ENCODE results near the gene CAPNS1. TPM values are rescaled to one million over a fixed set of nuclear protein-coding genes. Genes with fewer than 3 reads are reported as not detected.

CAPNS1 gene
- total RNA-seq, 2 donors from 2014 or later, result 259 to 374 TPM

DNA sequence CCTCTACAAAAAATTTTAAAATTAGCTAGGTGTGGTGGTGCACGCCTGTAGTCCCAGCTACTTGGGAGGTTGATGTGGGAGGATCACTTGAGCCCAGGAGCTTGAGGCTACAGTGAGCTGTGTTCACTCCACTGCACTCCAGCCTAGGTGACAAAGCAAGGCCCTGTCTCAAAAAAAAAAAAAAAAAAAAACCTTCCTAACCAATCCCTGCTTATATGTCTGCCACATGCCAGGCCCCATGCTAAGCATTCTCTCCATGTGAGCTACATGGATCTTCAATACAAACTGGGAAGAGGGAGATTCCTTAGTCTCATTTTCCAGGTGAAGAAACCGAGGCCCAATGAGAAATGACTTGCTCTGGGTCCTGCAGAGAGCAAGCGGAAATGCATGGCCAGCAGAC lies 31.2 kb upstream of the CAPNS1 start:
- Mint-ChIP-seq H3K36me3 (ENCODE audit: low read depth) (peaks cover 25% of the 10 kb centered on the region), H3K4me1 (peaks cover 4% of the 10 kb centered on the region), H3K27ac (no peak overlapping the region), H3K9me3 (no peaks in the 10 kb centered on the region), H3K27me3 (no peaks in the 10 kb centered on the region), H3K4me3 (no peak overlapping the region)
- no peak for ATAC-seq (replicated peaks)

DNA sequence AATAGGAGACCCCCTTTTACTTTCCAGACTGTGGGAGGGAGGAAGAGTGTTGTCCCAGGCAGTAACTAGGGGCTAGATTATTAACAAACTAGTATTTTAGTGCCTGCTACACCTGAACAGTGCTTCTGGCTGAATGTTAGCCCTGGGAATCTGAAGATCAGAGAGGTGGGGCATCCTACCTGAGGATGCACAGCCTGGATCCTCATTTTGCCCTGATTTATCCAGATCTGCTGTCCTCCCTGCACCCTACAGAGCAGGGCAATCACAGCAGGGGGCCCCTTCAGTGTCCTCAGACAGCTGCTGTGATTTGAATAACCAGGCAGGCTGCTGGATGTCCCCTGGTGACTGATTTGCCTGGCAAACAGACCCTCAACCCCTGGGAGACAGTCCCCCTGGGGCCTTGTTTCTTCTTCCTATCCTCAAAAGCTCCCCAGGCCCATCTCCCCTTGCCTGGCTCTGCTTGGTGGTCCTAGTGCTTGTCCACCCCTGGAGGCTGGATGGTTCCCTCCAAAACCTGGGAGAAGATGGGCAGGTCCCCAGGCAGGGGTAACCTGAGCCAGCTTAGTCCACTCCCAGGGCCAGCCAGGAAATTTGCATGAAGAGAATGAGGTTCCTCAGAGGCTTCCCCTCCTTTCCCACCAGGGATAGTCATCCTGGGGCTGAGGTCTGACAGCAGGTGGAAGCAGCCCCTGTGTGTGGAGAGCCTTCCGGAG lies 29.2 kb upstream of the CAPNS1 start, which contains the start of gene OVOL3:
Gene OVOL3 (plus strand): TSS at position 657 of the 713 bp plus-strand sequence. CDS start 60 bp downstream, outside the sequence.
- ATAC-seq (replicated peaks), result no peak
- Mint-ChIP-seq H3K9me3 (no peaks in the 10 kb centered on the region), H3K27ac (no peak within 1 kb of the TSS), H3K36me3 (ENCODE audit: low read depth) (peaks cover 43% of the 10 kb centered on the region), H3K4me1 (peaks cover 8% of the 10 kb centered on the region), H3K4me3 (no peak within 1 kb of the TSS), H3K27me3 (no peaks in the 10 kb centered on the region)

DNA sequence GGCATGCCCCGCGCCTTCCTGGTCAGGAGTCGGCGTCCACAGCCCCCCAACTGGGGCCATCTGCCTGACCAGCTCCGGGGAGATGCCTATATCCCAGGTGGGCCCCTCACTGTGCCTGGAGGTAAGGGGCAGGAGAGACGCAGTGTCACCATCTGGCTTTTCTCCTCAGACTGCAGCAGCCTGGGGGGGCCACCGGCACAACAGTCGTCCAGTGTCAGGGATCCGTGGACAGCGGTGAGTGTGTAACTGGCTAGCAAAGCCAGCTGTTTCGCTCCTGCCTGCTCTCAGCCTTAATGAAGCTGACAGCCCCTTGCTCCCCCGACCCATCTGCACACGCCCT lies 28.7 kb upstream of the CAPNS1 start:
- Mint-ChIP-seq H3K9me3 (no peaks in the 10 kb centered on the region), H3K36me3 (ENCODE audit: low read depth) (peaks cover 47% of the 10 kb centered on the region), H3K27me3 (no peaks in the 10 kb centered on the region), H3K4me1 (peaks cover 8% of the 10 kb centered on the region), H3K27ac (no peak overlapping the region), H3K4me3 (no peak overlapping the region)
- no peak for ATAC-seq (replicated peaks)

DNA sequence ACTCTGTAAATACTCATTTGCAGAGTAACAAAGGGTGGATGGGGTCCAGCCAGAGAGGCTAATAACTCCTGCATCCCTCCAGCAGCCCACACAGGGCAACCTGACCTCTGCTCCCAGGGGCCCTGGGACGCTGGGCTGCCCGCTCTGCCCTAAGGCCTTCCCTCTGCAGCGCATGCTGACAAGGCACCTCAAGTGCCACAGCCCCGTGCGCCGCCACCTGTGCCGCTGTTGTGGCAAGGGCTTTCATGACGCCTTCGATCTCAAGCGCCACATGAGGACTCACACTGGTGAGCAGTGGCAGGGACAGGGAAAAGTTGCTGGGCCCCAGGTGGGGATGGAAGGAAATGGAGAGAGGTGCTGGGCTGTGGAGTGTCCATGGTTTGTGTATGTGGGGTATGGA lies 27.2 kb upstream of the CAPNS1 start:
- H3K4me3 Mint-ChIP-seq, result peak overlapping the region; percentile 97
- H3K27ac Mint-ChIP-seq, result peak overlapping the region; percentile 99
- H3K9me3 Mint-ChIP-seq, result no peaks in the 10 kb centered on the region
- peaks cover 13% of the 10 kb centered on the region for H3K4me1 Mint-ChIP-seq
- H3K27me3 Mint-ChIP-seq, result no peaks in the 10 kb centered on the region
- peaks cover 62% of the 10 kb centered on the region for H3K36me3 Mint-ChIP-seq (ENCODE audit: low read depth)
- no peak for ATAC-seq (replicated peaks)

DNA sequence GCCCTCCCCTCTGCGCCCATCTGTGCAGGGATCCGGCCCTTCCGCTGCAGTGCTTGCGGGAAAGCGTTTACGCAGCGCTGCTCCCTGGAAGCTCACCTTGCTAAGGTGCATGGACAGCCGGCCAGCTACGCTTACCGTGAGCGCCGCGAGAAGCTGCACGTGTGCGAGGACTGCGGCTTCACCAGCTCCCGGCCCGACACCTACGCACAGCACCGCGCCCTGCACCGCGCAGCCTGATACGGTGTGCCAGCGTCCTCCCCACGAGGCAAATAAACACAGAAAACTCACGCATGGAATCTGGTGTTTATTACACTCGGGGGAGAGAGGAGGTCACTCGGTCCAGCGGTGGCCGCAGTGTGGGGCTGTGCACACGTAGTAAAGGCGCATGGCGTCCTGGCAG lies 26.4 kb upstream of the CAPNS1 start:
- ATAC-seq (replicated peaks), result no peak

DNA sequence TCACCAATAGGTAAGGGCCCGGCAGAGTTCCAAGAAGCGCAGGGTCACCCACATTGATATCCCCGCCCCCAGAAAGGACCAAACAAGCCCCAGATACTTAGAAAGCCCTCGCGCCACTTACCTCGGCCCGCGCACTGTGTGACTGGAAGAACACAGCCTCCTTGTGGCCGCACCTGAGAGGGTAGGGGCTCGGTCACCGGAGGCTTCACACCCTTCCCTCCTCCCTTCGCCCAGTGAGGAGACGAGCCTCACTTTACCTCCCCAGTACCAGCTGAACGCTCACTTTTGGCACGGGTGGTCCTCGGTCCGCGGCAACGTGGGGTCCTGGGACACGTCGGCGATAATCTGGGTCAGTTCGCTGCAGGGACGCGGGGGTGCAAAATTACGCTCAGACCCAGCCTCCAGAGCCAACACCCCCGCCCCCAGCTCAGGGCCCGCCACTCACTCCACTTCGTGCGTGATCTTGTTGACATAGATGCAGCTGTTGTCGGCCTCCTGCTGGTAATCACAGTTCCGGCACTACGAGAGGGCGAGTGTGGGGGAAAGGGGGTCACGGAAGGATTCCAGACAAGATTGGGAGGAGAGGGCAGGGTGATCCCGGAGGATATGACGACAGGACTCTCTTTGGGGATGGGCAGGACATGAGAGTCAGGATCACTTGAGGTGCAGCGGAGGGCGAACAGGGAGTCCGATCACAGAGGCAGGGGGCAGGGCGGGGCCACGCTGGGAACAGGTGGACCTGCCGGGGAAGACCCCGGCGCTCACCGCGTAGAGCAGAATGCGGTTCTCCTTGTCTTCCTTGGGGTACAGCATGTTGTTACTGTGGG lies 25.8 kb upstream of the CAPNS1 start:
- Mint-ChIP-seq H3K9me3 (no peaks in the 10 kb centered on the region), H3K4me1 (peaks cover 19% of the 10 kb centered on the region), H3K27ac (peak overlapping the region; percentile 99), H3K27me3 (no peaks in the 10 kb centered on the region), H3K4me3 (peak overlapping the region; percentile 97), H3K36me3 (ENCODE audit: low read depth) (peaks cover 76% of the 10 kb centered on the region)
- no peak for ATAC-seq (replicated peaks)

More for the DNA sequence above, 26.4 kb upstream of the CAPNS1 start:
- Mint-ChIP-seq H3K36me3 (ENCODE audit: low read depth) (peaks cover 69% of the 10 kb centered on the region), H3K27me3 (no peaks in the 10 kb centered on the region), H3K4me1 (peaks cover 19% of the 10 kb centered on the region), H3K4me3 (peak overlapping the region; percentile 97), H3K9me3 (no peaks in the 10 kb centered on the region), H3K27ac (peak overlapping the region; percentile 99)

DNA sequence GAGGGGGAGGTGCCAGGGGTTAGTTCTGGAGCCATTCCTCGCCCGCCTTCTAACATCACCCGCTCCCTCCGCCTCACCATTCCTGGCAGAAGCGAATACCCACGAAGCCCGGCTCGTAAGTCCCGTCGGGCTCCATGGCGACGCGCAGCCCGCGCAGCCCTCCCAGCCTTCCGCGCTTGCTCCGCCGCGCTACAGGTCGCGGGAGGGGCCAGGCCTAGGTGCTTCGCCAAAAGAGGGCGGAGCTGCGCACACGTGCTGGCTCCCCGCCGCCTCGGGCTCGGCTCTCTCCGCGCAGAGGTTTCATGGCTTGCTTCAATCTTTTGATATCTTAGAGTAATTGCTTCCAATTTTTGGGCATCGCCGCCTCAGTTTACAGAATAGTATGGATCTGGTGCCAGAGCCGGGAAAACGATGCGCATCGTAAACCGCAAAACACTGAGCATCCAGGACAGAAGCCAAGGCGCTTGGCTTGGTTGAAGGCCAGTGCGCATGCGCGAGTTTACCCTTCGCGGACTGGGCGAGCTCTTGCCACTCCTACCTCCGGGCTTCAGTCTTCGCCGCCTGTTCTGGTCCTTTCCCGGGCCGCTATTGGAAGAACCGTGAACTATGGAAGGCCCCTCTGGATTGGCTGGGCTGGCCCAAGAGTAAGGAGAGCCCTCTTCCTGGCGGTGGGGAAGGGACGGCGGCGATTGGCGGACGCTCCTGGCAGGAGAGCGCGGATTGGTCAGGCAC lies 25.0 kb upstream of the CAPNS1 start, which contains the start of gene POLR2I:
Gene POLR2I (minus strand): TSS at position 155 of the 732 bp plus-strand sequence. CDS start 19 bp downstream, at position 136.
- no peaks in the 10 kb centered on the region for H3K27me3 Mint-ChIP-seq
- H3K9me3 Mint-ChIP-seq, result no peaks in the 10 kb centered on the region
- peak within 1 kb of the TSS; percentile 99 for H3K27ac Mint-ChIP-seq
- peak; percentile 91 for ATAC-seq (replicated peaks)
- H3K36me3 Mint-ChIP-seq (ENCODE audit: low read depth), result peaks cover 84% of the 10 kb centered on the region
- peak within 1 kb of the TSS; percentile 97 for H3K4me3 Mint-ChIP-seq
- H3K4me1 Mint-ChIP-seq, result peaks cover 21% of the 10 kb centered on the region

DNA sequence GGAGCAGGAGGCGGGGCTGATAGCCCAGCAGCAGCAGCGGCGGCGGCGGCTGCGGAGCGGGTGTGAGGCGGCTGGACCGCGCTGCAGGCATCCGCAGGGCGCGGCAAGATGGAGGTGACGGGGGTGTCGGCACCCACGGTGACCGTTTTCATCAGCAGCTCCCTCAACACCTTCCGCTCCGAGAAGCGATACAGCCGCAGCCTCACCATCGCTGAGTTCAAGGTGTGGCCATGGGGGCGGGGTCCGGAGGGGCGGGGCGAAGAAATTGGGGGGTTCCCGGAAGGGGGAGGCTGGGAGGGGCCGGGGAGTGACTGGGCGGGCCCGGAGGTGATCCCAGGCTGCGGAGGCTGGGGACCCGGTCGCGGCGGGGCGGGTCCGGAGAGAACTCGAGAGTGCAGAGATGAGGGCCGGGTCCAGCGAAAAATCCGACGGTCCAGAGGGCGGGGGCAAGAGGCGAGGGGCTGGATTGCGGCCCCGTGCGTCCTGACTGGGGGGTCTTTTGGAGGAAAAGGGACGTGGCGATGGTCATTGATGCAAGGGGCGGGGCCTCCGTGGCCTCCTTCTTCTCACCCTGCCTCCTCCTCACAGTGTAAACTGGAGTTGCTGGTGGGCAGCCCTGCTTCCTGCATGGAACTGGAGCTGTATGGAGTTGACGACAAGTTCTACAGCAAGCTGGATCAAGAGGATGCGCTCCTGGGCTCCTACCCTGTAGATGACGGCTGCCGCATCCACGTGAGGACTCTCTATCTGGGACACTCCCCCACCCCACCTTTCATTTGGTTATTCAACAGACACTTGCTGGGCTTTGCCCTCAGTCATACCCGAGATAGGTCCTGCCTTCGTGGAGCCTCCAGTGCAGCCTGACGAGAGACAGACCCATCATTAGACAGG lies 24.2 kb upstream of the CAPNS1 start, which contains the start of gene TBCB:
Gene TBCB (plus strand): TSS at position 16 of the 891 bp plus-strand sequence. CDS start 93 bp downstream, at position 109.
- Mint-ChIP-seq H3K4me1 (peaks cover 24% of the 10 kb centered on the region), H3K4me3 (peak within 1 kb of the TSS; percentile 97), H3K9me3 (no peaks in the 10 kb centered on the region), H3K36me3 (ENCODE audit: low read depth) (peaks cover 92% of the 10 kb centered on the region), H3K27me3 (no peaks in the 10 kb centered on the region), H3K27ac (peak within 1 kb of the TSS; percentile 99)
- peak; percentile 68 for ATAC-seq (replicated peaks)

DNA sequence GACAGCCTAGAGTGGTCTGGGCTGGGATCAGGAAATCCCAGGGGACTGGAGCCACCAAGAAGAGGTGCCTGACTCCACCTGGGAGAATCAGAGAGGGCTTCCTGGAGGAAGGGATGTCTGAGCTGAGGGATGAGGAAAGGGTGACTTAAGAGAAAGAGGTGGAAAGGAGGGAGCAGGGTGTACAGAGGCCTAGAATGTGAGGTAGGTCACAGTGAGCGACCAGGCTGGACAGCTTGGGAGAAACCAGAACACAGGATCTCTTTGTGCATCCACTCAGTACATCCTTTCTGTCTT lies 23.6 kb upstream of the CAPNS1 start:
- ATAC-seq (replicated peaks), result no peak
- Mint-ChIP-seq H3K36me3 (ENCODE audit: low read depth) (peaks cover 97% of the 10 kb centered on the region), H3K27me3 (no peaks in the 10 kb centered on the region), H3K27ac (peak overlapping the region; percentile 99), H3K4me1 (peaks cover 24% of the 10 kb centered on the region), H3K4me3 (peak overlapping the region; percentile 97), H3K9me3 (no peaks in the 10 kb centered on the region)

DNA sequence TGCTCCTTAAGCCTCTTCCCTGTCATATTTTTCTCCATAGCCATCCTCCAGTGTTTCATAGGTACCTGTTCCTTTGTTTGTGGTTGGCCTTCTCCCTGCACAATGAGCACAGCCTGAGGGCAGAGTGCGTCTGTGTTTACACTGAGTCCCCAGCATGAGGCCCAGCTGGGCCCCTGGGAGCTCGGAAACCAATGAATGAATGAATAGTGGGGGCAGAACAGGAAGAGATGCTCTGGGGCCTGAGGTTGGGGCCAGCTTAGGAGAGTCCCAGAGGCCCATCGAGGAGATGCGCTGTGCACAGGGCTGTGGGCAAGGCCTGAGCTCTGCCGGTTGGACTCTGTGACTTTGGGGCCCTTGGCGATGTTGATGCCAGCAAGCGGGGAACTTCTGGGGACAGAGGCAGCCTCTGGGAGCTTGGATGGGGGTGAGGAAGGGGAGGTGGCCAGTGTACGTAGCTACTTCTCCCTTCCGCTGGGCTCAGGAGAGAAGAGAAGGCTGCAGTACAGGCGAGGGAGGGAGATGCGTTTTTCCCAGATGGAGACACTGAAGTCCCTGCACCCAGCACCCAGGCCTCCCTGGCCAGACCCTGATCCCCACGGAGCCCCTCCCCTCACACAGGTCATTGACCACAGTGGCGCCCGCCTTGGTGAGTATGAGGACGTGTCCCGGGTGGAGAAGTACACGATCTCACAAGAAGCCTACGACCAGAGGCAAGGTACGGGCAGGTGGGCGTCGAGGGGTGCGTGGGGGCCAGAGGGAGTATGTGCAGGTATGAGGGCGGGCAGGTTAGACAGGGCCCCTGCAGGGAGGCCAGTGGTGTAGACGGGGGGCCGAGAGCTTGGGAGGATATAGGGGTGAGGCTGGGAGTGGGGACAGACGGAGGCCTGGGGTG lies 19.5 kb upstream of the CAPNS1 start:
- no peaks in the 10 kb centered on the region for H3K9me3 Mint-ChIP-seq
- H3K36me3 Mint-ChIP-seq (ENCODE audit: low read depth), result peaks cover 93% of the 10 kb centered on the region
- no peak overlapping the region for H3K4me3 Mint-ChIP-seq
- H3K4me1 Mint-ChIP-seq, result peaks cover 16% of the 10 kb centered on the region
- no peak for ATAC-seq (replicated peaks)
- H3K27ac Mint-ChIP-seq, result peak overlapping the region; percentile 4
- H3K27me3 Mint-ChIP-seq, result no peaks in the 10 kb centered on the region

DNA sequence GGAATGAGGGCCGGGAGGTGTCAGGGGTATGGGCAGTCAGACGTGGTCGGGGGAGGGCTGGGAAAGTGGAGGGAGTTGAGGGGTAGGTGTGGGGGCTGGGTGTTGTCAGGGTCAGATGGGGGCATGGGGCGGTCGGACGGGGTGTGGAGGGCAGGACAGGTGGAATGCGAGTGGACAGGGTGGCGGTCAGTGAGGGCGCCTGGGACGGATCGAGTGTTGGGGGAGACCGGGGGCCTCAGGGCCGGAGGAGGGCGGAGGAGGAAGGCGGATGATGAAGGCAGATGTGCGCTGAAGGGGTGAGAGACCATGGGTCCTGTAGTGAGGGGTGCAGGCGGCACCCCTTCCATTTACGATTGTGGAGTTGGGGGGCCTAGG lies 18.9 kb upstream of the CAPNS1 start:
- no peak for ATAC-seq (replicated peaks)
- peaks cover 96% of the 10 kb centered on the region for H3K36me3 Mint-ChIP-seq (ENCODE audit: low read depth)

DNA sequence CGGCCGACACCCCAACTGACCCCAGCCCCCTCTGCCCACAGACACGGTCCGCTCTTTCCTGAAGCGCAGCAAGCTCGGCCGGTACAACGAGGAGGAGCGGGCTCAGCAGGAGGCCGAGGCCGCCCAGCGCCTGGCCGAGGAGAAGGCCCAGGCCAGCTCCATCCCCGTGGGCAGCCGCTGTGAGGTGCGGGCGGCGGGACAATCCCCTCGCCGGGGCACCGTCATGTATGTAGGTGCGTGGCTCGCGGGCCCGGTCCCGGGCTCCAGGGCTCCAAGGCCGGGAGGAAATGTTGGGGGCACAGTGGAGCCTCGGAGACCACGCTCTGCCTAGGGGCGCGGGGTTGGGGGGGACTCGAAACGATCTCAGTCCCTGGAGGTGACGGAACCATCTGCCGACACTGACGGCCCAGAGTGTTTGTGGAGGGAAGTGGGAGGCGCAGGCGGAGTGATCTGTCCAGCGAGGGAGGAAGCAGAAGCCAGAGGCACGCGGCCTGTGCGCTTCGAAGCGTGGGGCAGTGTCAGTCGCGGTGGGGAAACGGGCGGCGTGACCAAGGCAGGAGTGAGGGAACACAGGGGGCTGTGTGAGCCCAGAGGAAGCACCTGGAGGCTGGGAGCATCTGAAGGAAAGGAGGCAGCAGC lies 18.3 kb upstream of the CAPNS1 start:
- no peak overlapping the region for H3K4me3 Mint-ChIP-seq
- H3K4me1 Mint-ChIP-seq, result peaks cover 16% of the 10 kb centered on the region
- H3K27me3 Mint-ChIP-seq, result no peaks in the 10 kb centered on the region
- no peaks in the 10 kb centered on the region for H3K9me3 Mint-ChIP-seq
- no peak for ATAC-seq (replicated peaks)
- H3K36me3 Mint-ChIP-seq (ENCODE audit: low read depth), result peaks cover 91% of the 10 kb centered on the region
- no peak overlapping the region for H3K27ac Mint-ChIP-seq

More for the DNA sequence above, 18.9 kb upstream of the CAPNS1 start:
- peaks cover 16% of the 10 kb centered on the region for H3K4me1 Mint-ChIP-seq
- H3K4me3 Mint-ChIP-seq, result no peak overlapping the region
- no peaks in the 10 kb centered on the region for H3K27me3 Mint-ChIP-seq
- no peaks in the 10 kb centered on the region for H3K9me3 Mint-ChIP-seq
- H3K27ac Mint-ChIP-seq, result no peak overlapping the region

Data from activated T-helper 17 cell treated with anti-CD3 and anti-CD28 coated beads, Interleukin-2, amount 50 U/mL, for 72 hours (primary cell).